ENCODE data around the gene ZBTB43.

DNA sequence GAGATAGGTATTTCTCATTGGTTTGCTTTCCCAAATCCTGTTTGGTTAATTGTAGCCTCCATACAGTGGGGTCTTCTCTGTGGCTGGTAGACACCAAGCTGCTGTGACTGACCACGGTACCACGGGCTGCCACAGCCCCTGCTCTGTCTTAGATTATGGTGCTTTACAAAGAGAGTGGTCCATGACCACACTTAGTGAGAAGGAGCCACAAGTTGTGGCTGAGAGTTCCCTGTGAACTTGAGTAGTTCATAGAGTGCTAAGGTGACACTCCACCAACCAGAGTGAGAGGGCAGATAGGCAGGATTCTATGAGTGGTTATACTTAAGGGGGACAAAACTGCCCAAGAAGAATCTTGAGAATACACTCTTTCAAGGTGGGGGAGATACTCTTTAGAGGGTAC is 29.8 kb downstream of the ZBTB43 start:
- TF ChIP-seq POLR2A (IDR thresholded peaks at IDR 0.05; ENCODE audit: low read depth, low read length): no peak
- TF ChIP-seq, protein P1, sequence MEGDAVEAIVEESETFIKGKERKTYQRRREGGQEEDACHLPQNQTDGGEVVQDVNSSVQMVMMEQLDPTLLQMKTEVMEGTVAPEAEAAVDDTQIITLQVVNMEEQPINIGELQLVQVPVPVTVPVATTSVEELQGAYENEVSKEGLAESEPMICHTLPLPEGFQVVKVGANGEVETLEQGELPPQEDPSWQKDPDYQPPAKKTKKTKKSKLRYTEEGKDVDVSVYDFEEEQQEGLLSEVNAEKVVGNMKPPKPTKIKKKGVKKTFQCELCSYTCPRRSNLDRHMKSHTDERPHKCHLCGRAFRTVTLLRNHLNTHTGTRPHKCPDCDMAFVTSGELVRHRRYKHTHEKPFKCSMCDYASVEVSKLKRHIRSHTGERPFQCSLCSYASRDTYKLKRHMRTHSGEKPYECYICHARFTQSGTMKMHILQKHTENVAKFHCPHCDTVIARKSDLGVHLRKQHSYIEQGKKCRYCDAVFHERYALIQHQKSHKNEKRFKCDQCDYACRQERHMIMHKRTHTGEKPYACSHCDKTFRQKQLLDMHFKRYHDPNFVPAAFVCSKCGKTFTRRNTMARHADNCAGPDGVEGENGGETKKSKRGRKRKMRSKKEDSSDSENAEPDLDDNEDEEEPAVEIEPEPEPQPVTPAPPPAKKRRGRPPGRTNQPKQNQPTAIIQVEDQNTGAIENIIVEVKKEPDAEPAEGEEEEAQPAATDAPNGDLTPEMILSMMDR (conservative IDR thresholded peaks at IDR 0.05; ENCODE audit: low read depth, low read length): no peak
- TF ChIP-seq MAZ (IDR thresholded peaks at IDR 0.05; ENCODE audit: borderline replicate concordance, low read depth, low read length): no peak
- no peak for TF ChIP-seq RFX5 (IDR thresholded peaks at IDR 0.05; ENCODE audit: low read depth, low read length)
- TF ChIP-seq, protein P2, sequence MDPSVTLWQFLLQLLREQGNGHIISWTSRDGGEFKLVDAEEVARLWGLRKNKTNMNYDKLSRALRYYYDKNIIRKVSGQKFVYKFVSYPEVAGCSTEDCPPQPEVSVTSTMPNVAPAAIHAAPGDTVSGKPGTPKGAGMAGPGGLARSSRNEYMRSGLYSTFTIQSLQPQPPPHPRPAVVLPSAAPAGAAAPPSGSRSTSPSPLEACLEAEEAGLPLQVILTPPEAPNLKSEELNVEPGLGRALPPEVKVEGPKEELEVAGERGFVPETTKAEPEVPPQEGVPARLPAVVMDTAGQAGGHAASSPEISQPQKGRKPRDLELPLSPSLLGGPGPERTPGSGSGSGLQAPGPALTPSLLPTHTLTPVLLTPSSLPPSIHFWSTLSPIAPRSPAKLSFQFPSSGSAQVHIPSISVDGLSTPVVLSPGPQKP (IDR thresholded peaks at IDR 0.05; ENCODE audit: borderline replicate concordance, low read depth, low read length): no peak
- no peak for TF ChIP-seq CEBPB (IDR thresholded peaks at IDR 0.05; ENCODE audit: low read depth, low read length)
- no peak for TF ChIP-seq FOS (IDR thresholded peaks at IDR 0.05; ENCODE audit: low read depth, low read length)
- TF ChIP-seq RCOR1 (IDR thresholded peaks at IDR 0.05; ENCODE audit: insufficient replicate concordance, low read length): no peak
- TF ChIP-seq MAFK (IDR thresholded peaks at IDR 0.05; ENCODE audit: low read depth, low read length): no peak
- no peak for TF ChIP-seq RAD21 (IDR thresholded peaks at IDR 0.05; ENCODE audit: low read length)
- TF ChIP-seq SMC3 (IDR thresholded peaks at IDR 0.05; ENCODE audit: low read depth, low read length): no peak

All from IMR-90 (cell line).